OCI-LY7 (cell line): Measurements from ENCODE around the gene CLEC16A. TPM values are rescaled to one million over a fixed set of nuclear protein-coding genes. Genes with fewer than 3 reads are reported as not detected.
A peak's percentile ranks its signal among the peaks of the same experiment; 100 is the strongest.

ENCODE experiments used
- BruUV-seq: library from RNA; stranded (reverse); fragments of 400-500 nt; replicated peaks from 2 replicates; lab custom pipeline; 2021; lab: Mats Ljungman, UMichigan
- CTCF ChIA-PET: fragments of 300-600 bp; sonication (Branson Sonifier 250); formaldehyde crosslinking; loops from one replicate; lab custom pipeline; 2022; ENCODE audit warnings: antibody characterized with exemption; ENCODE audit not compliant: unreplicated experiment; lab: Charles Lee
- POLR2A ChIA-PET: fragments of 300-600 bp; sonication (Branson Sonifier 250); formaldehyde crosslinking; loops from one replicate; lab custom pipeline; 2022; ENCODE audit warnings: antibody characterized with exemption; lab: Charles Lee
- DNase-seq: peaks from one replicate; pipeline ENCODE4 v3.0.0-alpha.2; 2015; ENCODE audit warnings: low spot score
- H2AFZ ChIP-seq: fragments of 200-600 bp; sonication (generic), shearing (Covaris generic); 2 replicates; pipeline ENCODE4 v1.6.1; 2014; ENCODE audit warnings: mild to moderate bottlenecking, antibody characterized with exemption, low read length, moderate library complexity
- H3K27ac ChIP-seq: fragments of 200-600 bp; sonication (generic); 2 replicates; pipeline ENCODE4 v1.5.1; 2014; ENCODE audit warnings: mixed run types, low read depth, mild to moderate bottlenecking, moderate library complexity, low read length, inconsistent platforms; ENCODE audit not compliant: poor library complexity, severe bottlenecking
- H3K36me3 ChIP-seq: fragments of 200-600 bp; sonication (generic); 2 replicates; pipeline ENCODE4 v1.6.1; 2014; ENCODE audit warnings: mild to moderate bottlenecking, antibody characterized with exemption, low read length, moderate library complexity, mixed read lengths; ENCODE audit not compliant: insufficient read depth
- H3K4me1 ChIP-seq: fragments of 200-600 bp; sonication (generic); 2 replicates; pipeline ENCODE4 v1.5.1; 2014; ENCODE audit warnings: mild to moderate bottlenecking, low read length; ENCODE audit not compliant: insufficient read depth, poor library complexity, severe bottlenecking
- H3K4me2 ChIP-seq: fragments of 200-600 bp; sonication (generic); 2 replicates; pipeline ENCODE4 v1.6.1; 2014; ENCODE audit warnings: mild to moderate bottlenecking, low read length
- H3K4me3 ChIP-seq: fragments of 200-600 bp; sonication (generic); 2 replicates; pipeline ENCODE4 v1.5.1; 2014; ENCODE audit warnings: mild to moderate bottlenecking, low read depth, low read length; ENCODE audit not compliant: poor library complexity, severe bottlenecking
- H3K79me2 ChIP-seq: fragments of 200-600 bp; sonication (generic); 2 replicates; pipeline ENCODE4 v1.6.1; 2016; ENCODE audit warnings: low read depth, mild to moderate bottlenecking, low read length, moderate library complexity, mixed read lengths; ENCODE audit not compliant: insufficient read depth
- H3K9me2 ChIP-seq: fragments of 200-600 bp; sonication (generic); 2 replicates; pipeline ENCODE4 v1.6.1; 2016; ENCODE audit warnings: mild to moderate bottlenecking, low read length, mixed read lengths; ENCODE audit not compliant: insufficient read depth
- H3K9me3 ChIP-seq: fragments of 200-600 bp; sonication (generic); 2 replicates; pipeline ENCODE4 v1.6.1; 2014; ENCODE audit warnings: mild to moderate bottlenecking, mixed run types, low read length, mixed read lengths
- H4K20me1 ChIP-seq: fragments of 200-600 bp; sonication (generic); 2 replicates; pipeline ENCODE4 v1.6.1; 2014; ENCODE audit warnings: mild to moderate bottlenecking, antibody characterized with exemption, low read length, moderate library complexity, mixed read lengths; ENCODE audit not compliant: insufficient read depth
- EZH2phosphoT487 ChIP-seq: fragments of 200-600 bp; sonication (generic); IDR thresholded peaks from 2 replicates; pipeline ENCODE4 v1.6.1; 2018; ENCODE audit warnings: low read depth, borderline replicate concordance, mild to moderate bottlenecking, mixed run types, antibody characterized with exemption, low read length, moderate library complexity, mixed read lengths
- intact Hi-C: fragments of 100-400 bp; cut with micrococcal nuclease; formaldehyde crosslinking; loops from one replicate; pipeline ENCODE4 v1.10.0; 2022; ENCODE audit not compliant: unreplicated experiment
- total RNA-seq, 2 experiments: library from RNA; depleted of rRNA in 1 of 2; stranded (reverse); fragments of >200 nt in 1 of 2; shearing (Covaris generic) in 1 of 2; gene quantifications; 2 replicates each; pipeline ENCODE4 v1.2.3, GENCODE V29; 2014 to 2022
- TF ChIP-seq, protein P1 (sequence below): fragments of 200-600 bp; sonication (generic); conservative IDR thresholded peaks from 2 replicates; pipeline ENCODE4 v1.5.1; 2014; ENCODE audit warnings: mild to moderate bottlenecking, antibody characterized with exemption, low read length, moderate library complexity, mixed read lengths

The CLEC16A gene
- total RNA-seq, 2 experiments from 2014 or later, result 26.2 to 50.9 TPM

DNA sequence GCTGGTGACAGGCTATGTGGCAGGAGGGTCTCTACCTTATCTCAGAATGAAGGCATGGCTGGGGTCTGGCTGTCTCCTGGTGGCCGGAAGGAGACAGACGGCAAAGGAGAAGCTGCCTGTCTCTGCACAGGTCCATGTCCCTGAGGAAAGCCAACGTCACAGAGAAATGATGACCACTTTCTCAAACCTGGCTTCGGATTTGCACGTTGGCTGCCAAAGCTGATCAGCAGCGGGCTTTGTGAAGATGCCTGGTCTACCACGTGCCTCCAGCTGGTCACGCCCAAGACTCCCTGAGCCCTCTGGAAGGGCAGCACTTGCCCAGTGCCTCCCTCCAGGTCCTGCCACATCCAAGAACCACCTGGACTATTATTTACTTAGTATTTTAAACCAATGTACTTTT is 10.5 kb upstream of the CLEC16A start:
- Histone ChIP-seq H2AFZ (no peak overlapping the region), H3K9me3 (no peaks in the 10 kb centered on the region), H3K79me2 (no peaks in the 10 kb centered on the region), H3K9me2 (no peaks in the 10 kb centered on the region), H3K27ac (no peak overlapping the region), H4K20me1 (no peaks in the 10 kb centered on the region), H3K4me1 (peaks cover 15% of the 10 kb centered on the region), H3K4me3 (no peak overlapping the region), H3K4me2 (no peak overlapping the region), H3K36me3 (peaks cover 22% of the 10 kb centered on the region; the same call in 1 of the 2 replicates)
- intact Hi-C loops, result no loop called here
- DNase-seq, result no peak
- CTCF ChIA-PET, result no interaction called here
- POLR2A ChIA-PET, result interaction anchor here (0.9 to 1.4 kb wide), 2 partner anchors 9 to 11 kb away, joined by 3 read pairs; partner anchors contain the start of gene DEXI
- no TSS peak for BruUV-seq
- TF ChIP-seq EZH2phosphoT487, result no peak

DNA sequence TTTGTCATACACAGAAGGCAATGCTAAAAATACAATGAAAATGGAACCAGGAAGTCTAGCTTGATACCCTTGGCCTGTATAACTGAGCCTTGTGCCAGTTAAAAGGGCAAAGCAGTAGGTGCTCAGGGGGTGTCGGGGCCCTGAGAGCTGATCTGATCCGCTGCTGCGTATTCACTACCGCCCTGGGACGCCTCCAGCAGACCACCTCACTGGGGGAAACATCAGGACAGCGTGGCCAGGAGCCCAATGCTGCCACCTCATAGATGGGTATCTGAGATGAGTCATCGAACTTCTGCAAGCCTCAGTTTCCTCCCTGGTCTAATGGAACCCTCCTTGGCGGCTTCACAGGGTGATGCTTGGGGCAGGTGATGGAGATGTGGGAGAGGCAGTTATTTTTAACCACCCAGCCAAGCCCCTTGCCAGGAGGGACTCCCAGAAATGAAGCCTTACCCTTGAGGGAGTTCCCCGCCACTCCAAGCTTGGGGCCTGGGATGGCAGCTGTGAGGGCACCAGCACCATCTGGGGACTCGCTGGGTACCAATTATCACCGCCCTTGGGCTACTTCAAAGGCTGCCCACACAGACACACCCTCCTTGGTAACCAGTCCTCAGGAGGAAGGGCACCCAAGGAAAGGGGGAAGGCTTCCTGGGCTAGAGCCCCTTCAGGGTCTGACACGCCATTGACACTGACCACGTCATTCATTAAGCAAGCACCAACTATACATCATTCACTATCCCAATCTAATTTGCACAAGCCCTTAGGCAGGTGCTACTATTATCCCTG is 9.8 kb upstream of the CLEC16A start:
- DNase-seq, result no peak
- Histone ChIP-seq H3K4me1 (peaks cover 20% of the 10 kb centered on the region), H3K27ac (no peak overlapping the region), H3K9me2 (no peaks in the 10 kb centered on the region), H3K36me3 (peaks cover 22% of the 10 kb centered on the region; the same call in 1 of the 2 replicates), H3K4me3 (no peak overlapping the region), H2AFZ (no peak overlapping the region), H4K20me1 (no peaks in the 10 kb centered on the region), H3K9me3 (no peaks in the 10 kb centered on the region), H3K79me2 (no peaks in the 10 kb centered on the region), H3K4me2 (no peak overlapping the region)
- ChIA-PET CTCF (no interaction called here), POLR2A (interaction anchor here (0.9 to 1.0 kb wide), 2 partner anchors 10 to 20 kb away, joined by 3 read pairs; no protein-coding TSS in a partner anchor)
- no TSS peak for BruUV-seq
- TF ChIP-seq EZH2phosphoT487, result no peak
- TF ChIP-seq, protein P1, sequence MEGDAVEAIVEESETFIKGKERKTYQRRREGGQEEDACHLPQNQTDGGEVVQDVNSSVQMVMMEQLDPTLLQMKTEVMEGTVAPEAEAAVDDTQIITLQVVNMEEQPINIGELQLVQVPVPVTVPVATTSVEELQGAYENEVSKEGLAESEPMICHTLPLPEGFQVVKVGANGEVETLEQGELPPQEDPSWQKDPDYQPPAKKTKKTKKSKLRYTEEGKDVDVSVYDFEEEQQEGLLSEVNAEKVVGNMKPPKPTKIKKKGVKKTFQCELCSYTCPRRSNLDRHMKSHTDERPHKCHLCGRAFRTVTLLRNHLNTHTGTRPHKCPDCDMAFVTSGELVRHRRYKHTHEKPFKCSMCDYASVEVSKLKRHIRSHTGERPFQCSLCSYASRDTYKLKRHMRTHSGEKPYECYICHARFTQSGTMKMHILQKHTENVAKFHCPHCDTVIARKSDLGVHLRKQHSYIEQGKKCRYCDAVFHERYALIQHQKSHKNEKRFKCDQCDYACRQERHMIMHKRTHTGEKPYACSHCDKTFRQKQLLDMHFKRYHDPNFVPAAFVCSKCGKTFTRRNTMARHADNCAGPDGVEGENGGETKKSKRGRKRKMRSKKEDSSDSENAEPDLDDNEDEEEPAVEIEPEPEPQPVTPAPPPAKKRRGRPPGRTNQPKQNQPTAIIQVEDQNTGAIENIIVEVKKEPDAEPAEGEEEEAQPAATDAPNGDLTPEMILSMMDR, result no peak
- intact Hi-C loops, result loop anchor here (5.0 kb wide), 1 partner anchor 412 kb away; no protein-coding TSS in a partner anchor

DNA sequence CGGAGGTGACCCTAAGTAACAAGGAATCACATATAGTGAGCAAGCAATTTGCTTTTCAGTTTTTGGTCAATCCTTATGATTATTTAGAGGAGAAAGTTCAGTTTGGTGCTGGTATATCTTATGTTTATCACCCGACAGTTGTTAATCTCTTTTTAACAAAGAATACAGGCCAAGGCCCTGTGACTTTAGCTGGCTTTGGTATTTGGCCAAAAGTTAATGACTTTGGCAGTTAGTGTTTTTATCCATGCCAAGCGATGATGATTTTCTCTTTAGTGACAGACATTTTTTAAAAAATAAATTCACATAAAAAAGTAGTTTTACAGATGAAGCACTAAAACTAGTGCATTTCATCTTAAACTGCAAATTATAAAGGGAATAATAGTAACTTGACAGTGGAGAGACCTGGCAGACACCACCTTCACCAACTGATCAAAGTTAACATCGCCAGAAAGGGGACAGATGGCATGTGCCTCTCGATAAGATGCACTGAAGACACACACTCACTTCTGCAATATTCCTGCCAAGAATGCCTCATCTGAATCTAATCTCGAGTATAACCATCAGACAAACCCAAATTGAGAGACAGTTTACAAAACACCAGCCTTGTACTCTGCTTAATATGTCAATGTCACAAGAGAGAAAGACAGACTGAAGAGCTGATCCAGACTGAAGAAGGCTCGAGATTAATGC is 9.0 kb upstream of the CLEC16A start:
- Histone ChIP-seq H3K27ac (no peak overlapping the region), H3K4me1 (peaks cover 29% of the 10 kb centered on the region), H3K36me3 (peaks cover 22% of the 10 kb centered on the region; the same call in 1 of the 2 replicates), H3K9me3 (no peaks in the 10 kb centered on the region), H2AFZ (no peak overlapping the region), H3K4me3 (no peak overlapping the region), H3K9me2 (no peaks in the 10 kb centered on the region), H3K79me2 (no peaks in the 10 kb centered on the region), H3K4me2 (no peak overlapping the region), H4K20me1 (no peaks in the 10 kb centered on the region)
- TF ChIP-seq, protein P1, result no peak
- TF ChIP-seq EZH2phosphoT487, result no peak
- intact Hi-C loops, result loop anchor here (5.0 kb wide), 1 partner anchor 413 kb away; no protein-coding TSS in a partner anchor
- TSS peak; percentile 7 for BruUV-seq
- CTCF ChIA-PET, result no interaction called here
- DNase-seq, result no peak
- POLR2A ChIA-PET, result interaction anchor here (1.0 kb wide), 1 partner anchor 21 kb away, joined by 3 read pairs; no protein-coding TSS in a partner anchor
